ENCODE data around the gene ITGAV.

The ITGAV gene

GRCh38 chr2:186599186-186599778, 9.4 kb downstream of the ITGAV start:
- Histone ChIP-seq H3K9me3 (ENCODE audit: control insufficient read depth, insufficient read depth, low read depth, low read length) (no peaks in the 10 kb centered on the region), H3K4me1 (ENCODE audit: control insufficient read depth, insufficient read depth, low read length) (peaks cover 9% of the 10 kb centered on the region; the same call in 1 of the 2 replicates), H3K27ac (ENCODE audit: extremely low read depth, low read depth, low read length) (no peak overlapping the region), H3K4me3 (ENCODE audit: low read depth, low read length) (no peak overlapping the region), H3K36me3 (ENCODE audit: control insufficient read depth in 2 of 2, insufficient read depth in 1 of 2, low read length in 2 of 2) (no peaks in the 10 kb centered on the region; a peak in 1 of 3 replicates)
- TF ChIP-seq GLIS2 (tag by site-specific recombination; IDR thresholded peaks at IDR 0.05): no peak
- TF ChIP-seq ZNF311 (tag by site-specific recombination; IDR thresholded peaks at IDR 0.05; ENCODE audit: borderline replicate concordance): no peak
- TF ChIP-seq ZNF792 (tag by site-specific recombination; IDR thresholded peaks at IDR 0.05): no peak
- TF ChIP-seq ZNF324 (tag by site-specific recombination; IDR thresholded peaks at IDR 0.05): no peak
- TF ChIP-seq ZNF629 (tag by site-specific recombination; IDR thresholded peaks at IDR 0.05): no peak
- TF ChIP-seq ZNF785 (tag by site-specific recombination; IDR thresholded peaks at IDR 0.05): no peak
- no peak for TF ChIP-seq ZNF830 (tag by site-specific recombination; IDR thresholded peaks at IDR 0.05; ENCODE audit: low read depth)
- TF ChIP-seq ZNF701 (tag by site-specific recombination; IDR thresholded peaks at IDR 0.05): no peak
- TF ChIP-seq ZNF248 (tag by site-specific recombination; IDR thresholded peaks at IDR 0.05): no peak
- TF ChIP-seq ZNF513 (tag by site-specific recombination; IDR thresholded peaks at IDR 0.05): no peak
- no peak for TF ChIP-seq TSHZ1 (tag by site-specific recombination; IDR thresholded peaks at IDR 0.05; ENCODE audit: borderline replicate concordance)
- ChIA-PET CTCF (interaction anchor here (0.6 to 0.7 kb wide), 2 partner anchors 181 to 1699 kb away, joined by 3 to 5 read pairs; no protein-coding TSS in a partner anchor), POLR2A (interaction anchor here (3.7 kb wide), 1 partner anchor 10 kb away, joined by 18 read pairs; the partner anchor contains the start of gene ITGAV)

- Histone ChIP-seq H3K4me3 (ENCODE audit: low read depth, low read length) (no peak overlapping the region), H3K27ac (ENCODE audit: extremely low read depth, low read depth, low read length) (no peak overlapping the region), H3K4me1 (ENCODE audit: control insufficient read depth, insufficient read depth, low read length) (peaks cover 10% of the 10 kb centered on the region; the same call in 1 of the 2 replicates), H3K36me3 (ENCODE audit: control insufficient read depth in 2 of 2, insufficient read depth in 1 of 2, low read length in 2 of 2) (peaks cover 0 to 6% of the 10 kb centered on the region in 2 experiments; a peak in 2 of 3 replicates), H3K9me3 (ENCODE audit: control insufficient read depth, insufficient read depth, low read depth, low read length) (no peaks in the 10 kb centered on the region)
- CTCF ChIA-PET: no interaction called here
- POLR2A ChIA-PET: no interaction called here
- TF ChIP-seq ZNF202 (tag by site-specific recombination; IDR thresholded peaks at IDR 0.05; ENCODE audit: borderline replicate concordance) (no peak), HIC1 (tag by site-specific recombination; IDR thresholded peaks at IDR 0.05) (no peak), YY1 (tag by site-specific recombination; IDR thresholded peaks at IDR 0.05) (no peak), SCRT2 (tag by site-specific recombination; IDR thresholded peaks at IDR 0.05) (no peak), ZBTB17 (tag by site-specific recombination; IDR thresholded peaks at IDR 0.05) (no peak), ZBTB20 (tag by site-specific recombination; IDR thresholded peaks at IDR 0.05) (no peak), ZNF677 (tag by site-specific recombination; IDR thresholded peaks at IDR 0.05) (no peak), YY2 (tag by site-specific recombination; IDR thresholded peaks at IDR 0.05) (no peak), KLF9 (tag by site-specific recombination; IDR thresholded peaks at IDR 0.05; ENCODE audit: low read depth) (no peak), ZNF292 (tag by site-specific recombination; IDR thresholded peaks at IDR 0.05; ENCODE audit: borderline replicate concordance, low read depth) (no peak), ZNF488 (tag by site-specific recombination; IDR thresholded peaks at IDR 0.05) (no peak), ZNF2 (tag by site-specific recombination; IDR thresholded peaks at IDR 0.05) (no peak), RBAK (tag by site-specific recombination; IDR thresholded peaks at IDR 0.05) (no peak), FEZF1 (tag by site-specific recombination; IDR thresholded peaks at IDR 0.05) (no peak), ZNF221 (tag by site-specific recombination; IDR thresholded peaks at IDR 0.05; ENCODE audit: borderline replicate concordance) (no peak), ZIC2 (tag by site-specific recombination; IDR thresholded peaks at IDR 0.05) (no peak), ZNF48 (tag by site-specific recombination; IDR thresholded peaks at IDR 0.05) (no peak), ZSCAN16 (tag by site-specific recombination; IDR thresholded peaks at IDR 0.05) (no peak), SP2 (tag by site-specific recombination; IDR thresholded peaks at IDR 0.05) (no peak)
Measured at GRCh38 chr2:186603286-186603685, 13.4 kb downstream of the ITGAV start.

All from HEK293 (cell line).